Ovary (tissue), 9 donors: ENCODE measurements around the gene FOXN4. TPM values are rescaled to one million over a fixed set of nuclear protein-coding genes. Genes with fewer than 3 reads are reported as not detected.

Experiments used
- DNase-seq, 5 donors: peaks; one replicate each; pipeline ENCODE4 v3.0.0-alpha.2; 2019 to 2020
- H3K27ac ChIP-seq, 2 donors: fragments of 200-600 bp; one replicate each; pipeline versions ENCODE4 v1.5.1 to v1.8.0; 2019 to 2022
- H3K27me3 ChIP-seq: fragments of 200-600 bp; one replicate; pipeline ENCODE4 v1.8.0; 2022
- H3K36me3 ChIP-seq: fragments of 200-600 bp; sonication (generic); one replicate; pipeline ENCODE4 v1.5.1; 2019
- H3K4me1 ChIP-seq: one replicate; pipeline ENCODE4 v1.8.1; 2013; ENCODE audit warnings: mild to moderate bottlenecking, moderate library complexity; ENCODE audit not compliant: insufficient read depth
- H3K4me3 ChIP-seq: fragments of 200-600 bp; sonication (generic); one replicate; pipeline ENCODE4 v1.5.1; 2017
- H3K9me3 ChIP-seq, 2 donors: fragments of 200-600 bp in 1 of 2; sonication (generic) in 1 of 2; one replicate each; pipeline versions ENCODE4 v1.5.1 to v1.8.1; 2013 to 2019; ENCODE audit warnings: mild to moderate bottlenecking in 1 of 2, moderate library complexity in 1 of 2
- EP300 ChIP-seq: sonication (generic); formaldehyde crosslinking; IDR thresholded peaks from one replicate; pipeline ENCODE4 v1.6.1; 2017; ENCODE audit warnings: antibody characterized with exemption
- POLR2A ChIP-seq: fragments of 450-650 bp; IDR thresholded peaks from one replicate; pipeline ENCODE4 v1.6.1; 2017; ENCODE audit warnings: antibody characterized with exemption, mild to moderate bottlenecking, moderate library complexity
- WGBS, 3 donors: extraction: QIAGEN DNeasy Blood & Tissue Kit in 1 of 3; methylation state at CpG; one replicate each; pipeline versions ENCODE4 v1.1.5 to v1.1.7; 2013 to 2017; 5-methylcytosine and 5-hydroxymethylcytosine counted together
- intact Hi-C, 4 donors: fragments of 100-400 bp; cut with DNase I; formaldehyde crosslinking; loops; one replicate each; pipeline versions ENCODE4 v1.11.0 to v1.15.1; 2022 to 2023
- polyA plus RNA-seq, 2 donors: library from polyadenylated mRNA; stranded (reverse); fragments of 200-250 nt in 1 of 2; fragments of 350-450 nt in 1 of 2; fragmentation: Illumina TruSeq in 1 of 2; extraction: RNeasy Lipid Tissue Mini Kit (QIAGEN cat#74804) in 1 of 2; gene quantifications; one replicate each; pipeline ENCODE4 v1.2.3, GENCODE V29; 2013 to 2014
- total RNA-seq, 7 donors: library from RNA; depleted of rRNA in 2 of 7; stranded (reverse); fragments of >200 nt in 2 of 7; fragmentation: NEBNext Ultra II Directional in 3 of 7; extraction: Animal tissue kit (Norgen Biotek cat#: 25700) in 3 of 7; gene quantifications; one replicate each; pipeline versions ENCODE4 v1.1.0 to v1.2.4, GENCODE V29; 2016 to 2023
- TF ChIP-seq, protein P1 (sequence below), 3 donors: fragments of 450-650 bp in 2 of 3; fragments of 200-600 bp in 1 of 3; IDR thresholded peaks; one replicate each; pipeline versions ENCODE4 v1.5.1 to v1.8.0; 2016 to 2022; ENCODE audit warnings: antibody characterized with exemption in 3 of 3, mild to moderate bottlenecking in 1 of 3
- donor health status: DM: no; HTN: no; CAD: no; lungs with moderate emphysema.
- donor health status: DM: no; HTN: no; CAD: no.
- donor health status: Bipolar disorder and iron deficiency.
- donor health status: DM: yes; HTN: yes; CAD: no.
- donor health status: DM: no; HTN: no; CAD: no.
- donor health status: DM: yes; HTN: yes; CAD: no.

Gene FOXN4
- total and polyA plus RNA-seq, 9 donors: 0.05 to 0.80 (median 0.20) TPM; not detected in 6

DNA sequence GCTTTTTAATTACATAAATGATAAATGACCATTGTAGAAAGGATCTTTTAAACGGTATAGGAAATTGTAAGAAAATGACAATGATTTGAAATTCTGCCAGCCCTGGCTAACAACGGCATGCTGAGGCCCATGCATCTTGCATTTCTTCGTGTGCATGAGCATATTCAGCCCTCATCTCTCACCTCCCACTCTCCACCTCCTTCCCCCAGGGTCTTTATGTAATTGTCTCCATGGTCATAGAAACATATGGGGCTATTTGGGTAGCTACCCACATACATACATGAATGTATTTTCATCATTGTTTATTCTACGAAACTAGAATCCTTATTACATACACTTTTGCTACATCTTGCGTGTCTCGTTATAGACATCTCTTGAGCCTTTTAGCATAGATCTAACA is 43.1 kb upstream of the FOXN4 start:
- no peaks in the 10 kb centered on the region for H3K4me1 ChIP-seq
- H3K27ac ChIP-seq: no peak overlapping the region
- no peak overlapping the region for H3K4me3 ChIP-seq
- intact Hi-C loops: no loop called here
- DNase-seq: no peak
- H3K36me3 ChIP-seq: no peaks in the 10 kb centered on the region
- WGBS, 3 donors: 46 to 64% (median 58%) methylated on average over 6 of the region's 6 CpGs
- no peaks in the 10 kb centered on the region for H3K27me3 ChIP-seq
- TF ChIP-seq POLR2A (no peak), EP300 (no peak)
- TF ChIP-seq, protein P1, sequence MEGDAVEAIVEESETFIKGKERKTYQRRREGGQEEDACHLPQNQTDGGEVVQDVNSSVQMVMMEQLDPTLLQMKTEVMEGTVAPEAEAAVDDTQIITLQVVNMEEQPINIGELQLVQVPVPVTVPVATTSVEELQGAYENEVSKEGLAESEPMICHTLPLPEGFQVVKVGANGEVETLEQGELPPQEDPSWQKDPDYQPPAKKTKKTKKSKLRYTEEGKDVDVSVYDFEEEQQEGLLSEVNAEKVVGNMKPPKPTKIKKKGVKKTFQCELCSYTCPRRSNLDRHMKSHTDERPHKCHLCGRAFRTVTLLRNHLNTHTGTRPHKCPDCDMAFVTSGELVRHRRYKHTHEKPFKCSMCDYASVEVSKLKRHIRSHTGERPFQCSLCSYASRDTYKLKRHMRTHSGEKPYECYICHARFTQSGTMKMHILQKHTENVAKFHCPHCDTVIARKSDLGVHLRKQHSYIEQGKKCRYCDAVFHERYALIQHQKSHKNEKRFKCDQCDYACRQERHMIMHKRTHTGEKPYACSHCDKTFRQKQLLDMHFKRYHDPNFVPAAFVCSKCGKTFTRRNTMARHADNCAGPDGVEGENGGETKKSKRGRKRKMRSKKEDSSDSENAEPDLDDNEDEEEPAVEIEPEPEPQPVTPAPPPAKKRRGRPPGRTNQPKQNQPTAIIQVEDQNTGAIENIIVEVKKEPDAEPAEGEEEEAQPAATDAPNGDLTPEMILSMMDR (IDR thresholded peaks at IDR 0.05): no peak
- no peaks in the 10 kb centered on the region for H3K9me3 ChIP-seq

- no peak within 1 kb of the TSS for H3K27ac ChIP-seq
- H3K4me1 ChIP-seq: no peaks in the 10 kb centered on the region
- H3K4me3 ChIP-seq: no peak within 1 kb of the TSS
- intact Hi-C loops: no loop called here
- no peak for DNase-seq
- no peaks in the 10 kb centered on the region for H3K27me3 ChIP-seq
- H3K9me3 ChIP-seq: no peaks in the 10 kb centered on the region
- TF ChIP-seq, protein P1 (IDR thresholded peaks at IDR 0.05): no peak
- TF ChIP-seq POLR2A (no peak), EP300 (no peak)
- 64 to 72% (median 68%) methylated on average over 8 of the region's 8 CpGs for WGBS, 3 donors
- no peaks in the 10 kb centered on the region for H3K36me3 ChIP-seq
Observed at GRCh38 chr12:109347589-109347988, 38.5 kb upstream of the FOXN4 start, which contains the start of gene MYO1H. Gene MYO1H (plus strand): TSS chr12:109347900. CDS start chr12:109347961, 61 bp downstream.

DNA sequence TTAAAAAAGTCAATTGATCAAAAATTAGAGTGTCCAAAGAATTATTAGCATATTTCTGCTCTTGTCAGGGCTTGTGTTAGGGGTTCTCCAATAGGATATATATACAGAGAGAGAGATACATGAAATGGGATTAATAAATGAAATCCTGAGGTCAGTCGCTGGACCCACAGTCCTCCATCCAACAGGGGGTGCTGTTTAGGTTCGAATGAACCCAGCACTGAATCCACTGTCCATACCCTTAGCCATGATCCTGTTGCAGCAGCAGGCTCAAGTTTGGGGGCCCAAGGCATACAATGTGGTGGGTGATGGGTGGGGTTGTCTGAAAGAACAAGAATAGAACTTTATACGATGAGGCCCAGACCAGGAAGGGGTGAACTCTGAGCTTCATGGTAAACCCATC is 37.8 kb upstream of the FOXN4 start:
- WGBS, 3 donors: 83 to 90% (median 89%) methylated on average over 3 of the region's 3 CpGs
- TF ChIP-seq POLR2A: no peak
- no peak for TF ChIP-seq EP300
- TF ChIP-seq, protein P1 (IDR thresholded peaks at IDR 0.05): no peak
- H3K27ac ChIP-seq: no peak overlapping the region
- no peaks in the 10 kb centered on the region for H3K36me3 ChIP-seq
- intact Hi-C loops: no loop called here
- no peaks in the 10 kb centered on the region for H3K27me3 ChIP-seq
- DNase-seq: no peak
- no peak overlapping the region for H3K4me3 ChIP-seq
- H3K4me1 ChIP-seq: no peaks in the 10 kb centered on the region
- no peaks in the 10 kb centered on the region for H3K9me3 ChIP-seq

GRCh38 chr12:109345428-109345827 is 36.3 kb upstream of the FOXN4 start:
- TF ChIP-seq EP300 (no peak), POLR2A (no peak)
- TF ChIP-seq, protein P1 (IDR thresholded peaks at IDR 0.05): no peak
- DNase-seq: no peak
- Histone ChIP-seq H3K27ac (no peak overlapping the region), H3K4me1 (no peaks in the 10 kb centered on the region), H3K4me3 (no peak overlapping the region), H3K36me3 (no peaks in the 10 kb centered on the region), H3K9me3 (no peaks in the 10 kb centered on the region), H3K27me3 (no peaks in the 10 kb centered on the region)
- 87 to 88% (median 88%) methylated on average over 2 of the region's 2 CpGs for WGBS, 3 donors
- intact Hi-C loops: no loop called here

GRCh38 chr12:109343677-109344076 is 34.6 kb upstream of the FOXN4 start:
- no peak for TF ChIP-seq EP300
- TF ChIP-seq POLR2A: no peak
- TF ChIP-seq, protein P1 (IDR thresholded peaks at IDR 0.05): no peak
- intact Hi-C loops: no loop called here
- Histone ChIP-seq H3K9me3 (no peaks in the 10 kb centered on the region), H3K27me3 (no peaks in the 10 kb centered on the region), H3K27ac (no peak overlapping the region), H3K4me3 (no peak overlapping the region), H3K4me1 (no peaks in the 10 kb centered on the region), H3K36me3 (no peaks in the 10 kb centered on the region)
- DNase-seq: no peak
- WGBS, 3 donors: 45 to 79% (median 68%) methylated on average over 2 of the region's 2 CpGs
